PC-9 (cell line): ENCODE results near the gene SELENON.

Experiments
- EZH2 ChIP-seq: fragments of 200-600 bp; sonication (generic); IDR thresholded peaks from 2 replicates; pipeline ENCODE4 v1.8.0; 2017; ENCODE audit warnings: antibody characterized with exemption, low read depth
- TF ChIP-seq, protein P1 (sequence below): fragments of 200-600 bp; sonication (generic); conservative IDR thresholded peaks from 2 replicates; pipeline ENCODE4 v1.6.1; 2017; ENCODE audit warnings: mixed run types, antibody characterized with exemption, mild to moderate bottlenecking, moderate library complexity

DNA sequence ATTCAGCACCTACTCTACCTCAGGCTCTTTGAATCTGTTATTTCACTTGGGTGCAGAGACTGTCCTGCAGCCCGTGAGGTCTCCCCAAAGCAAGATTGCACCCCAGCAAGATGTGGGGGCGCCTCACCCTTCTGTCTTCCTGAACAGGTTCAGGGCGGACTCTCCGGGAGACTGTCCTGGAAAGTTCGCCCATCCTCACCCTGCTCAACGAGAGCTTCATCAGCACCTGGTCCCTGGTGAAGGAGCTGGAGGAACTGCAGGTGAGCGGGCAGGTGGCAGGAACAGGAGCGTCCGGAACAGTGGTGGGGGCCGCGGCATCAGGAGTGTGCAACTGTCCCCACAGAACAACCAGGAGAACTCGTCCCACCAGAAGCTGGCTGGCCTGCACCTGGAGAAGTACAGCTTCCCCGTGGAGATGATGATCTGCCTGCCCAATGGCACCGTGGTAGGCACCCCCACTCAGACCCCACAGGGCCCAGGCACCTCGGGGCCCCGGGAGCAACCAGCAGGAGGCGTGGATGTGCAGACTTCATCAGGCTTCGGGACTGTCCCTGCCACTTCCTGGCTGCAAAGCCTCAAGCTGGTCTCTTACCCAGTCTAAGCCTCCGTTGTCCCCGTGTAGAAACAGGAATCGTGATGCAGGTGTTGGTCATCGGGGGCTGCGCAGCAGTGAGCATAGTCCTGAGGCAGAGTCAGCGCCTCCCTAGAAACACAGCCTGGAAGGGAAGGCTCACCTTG is 13.9 kb downstream of the SELENON start:
- TF ChIP-seq, protein P1, sequence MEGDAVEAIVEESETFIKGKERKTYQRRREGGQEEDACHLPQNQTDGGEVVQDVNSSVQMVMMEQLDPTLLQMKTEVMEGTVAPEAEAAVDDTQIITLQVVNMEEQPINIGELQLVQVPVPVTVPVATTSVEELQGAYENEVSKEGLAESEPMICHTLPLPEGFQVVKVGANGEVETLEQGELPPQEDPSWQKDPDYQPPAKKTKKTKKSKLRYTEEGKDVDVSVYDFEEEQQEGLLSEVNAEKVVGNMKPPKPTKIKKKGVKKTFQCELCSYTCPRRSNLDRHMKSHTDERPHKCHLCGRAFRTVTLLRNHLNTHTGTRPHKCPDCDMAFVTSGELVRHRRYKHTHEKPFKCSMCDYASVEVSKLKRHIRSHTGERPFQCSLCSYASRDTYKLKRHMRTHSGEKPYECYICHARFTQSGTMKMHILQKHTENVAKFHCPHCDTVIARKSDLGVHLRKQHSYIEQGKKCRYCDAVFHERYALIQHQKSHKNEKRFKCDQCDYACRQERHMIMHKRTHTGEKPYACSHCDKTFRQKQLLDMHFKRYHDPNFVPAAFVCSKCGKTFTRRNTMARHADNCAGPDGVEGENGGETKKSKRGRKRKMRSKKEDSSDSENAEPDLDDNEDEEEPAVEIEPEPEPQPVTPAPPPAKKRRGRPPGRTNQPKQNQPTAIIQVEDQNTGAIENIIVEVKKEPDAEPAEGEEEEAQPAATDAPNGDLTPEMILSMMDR: no peak
- no peak for TF ChIP-seq EZH2
